ENCODE measurements around the gene PCDHGC5. TPM values are rescaled to one million over a fixed set of nuclear protein-coding genes. Genes with fewer than 3 reads are reported as not detected.

The PCDHGC5 gene
- total and polyA plus RNA-seq, 8 donors, result 0.09 to 0.98 (median 0.63) TPM

- Histone ChIP-seq H3K36me3 (no peaks in the 10 kb centered on the region), H3K27me3 (no peaks in the 10 kb centered on the region), H3K27ac (no peak overlapping the region), H3K4me1 (no peaks in the 10 kb centered on the region), H3K9me3 (no peaks in the 10 kb centered on the region), H3K4me3 (no peak overlapping the region)
- TF ChIP-seq CTCF (IDR thresholded peaks at IDR 0.05), result no peak
- ATAC-seq, result no peak
- WGBS, 2 donors, result 87 to 88% methylated on average over 10 of the region's 10 CpGs
- intact Hi-C loops (cut with DNase I), result no loop called here
- DNase-seq, result no peak
- no peak for FAIRE-seq
Observed at GRCh38 chr5:141493500-141494422, 4.9 kb downstream of the PCDHGC5 start.

- Histone ChIP-seq H3K4me3 (no peak overlapping the region), H3K27me3 (no peaks in the 10 kb centered on the region), H3K4me1 (no peaks in the 10 kb centered on the region), H3K27ac (no peak overlapping the region), H3K9me3 (no peaks in the 10 kb centered on the region), H3K36me3 (no peaks in the 10 kb centered on the region)
- no peak for FAIRE-seq
- no peak for ATAC-seq
- no peak for TF ChIP-seq CTCF (IDR thresholded peaks at IDR 0.05)
- intact Hi-C loops (cut with DNase I), result no loop called here
- WGBS, 2 donors, result 80 to 81% methylated on average over 22 of the region's 22 CpGs
- no peak for DNase-seq
Observed at GRCh38 chr5:141494761-141495452, 6.0 kb downstream of the PCDHGC5 start.

GRCh38 chr5:141495453-141495811 is 6.6 kb downstream of the PCDHGC5 start:
- TF ChIP-seq CTCF (IDR thresholded peaks at IDR 0.05), result no peak
- WGBS, 2 donors, result 91 to 95% methylated on average over 8 of the region's 8 CpGs
- H3K27ac ChIP-seq, result no peak overlapping the region
- DNase-seq (no peak), ATAC-seq (no peak), FAIRE-seq (no peak)
- no peaks in the 10 kb centered on the region for H3K27me3 ChIP-seq
- H3K4me1 ChIP-seq, result no peaks in the 10 kb centered on the region
- no peak overlapping the region for H3K4me3 ChIP-seq
- H3K36me3 ChIP-seq, result no peaks in the 10 kb centered on the region
- no peaks in the 10 kb centered on the region for H3K9me3 ChIP-seq
- intact Hi-C loops (cut with DNase I), result no loop called here

- Histone ChIP-seq H3K4me3 (no peak overlapping the region), H3K9me3 (no peaks in the 10 kb centered on the region), H3K4me1 (no peaks in the 10 kb centered on the region), H3K36me3 (no peaks in the 10 kb centered on the region), H3K27me3 (no peaks in the 10 kb centered on the region), H3K27ac (no peak overlapping the region)
- 85 to 88% methylated on average over 4 of the region's 4 CpGs for WGBS, 2 donors
- no peak for ATAC-seq
- DNase-seq, result no peak
- TF ChIP-seq CTCF (IDR thresholded peaks at IDR 0.05), result no peak
- no peak for FAIRE-seq
- intact Hi-C loops (cut with DNase I), result no loop called here
Observed at GRCh38 chr5:141496038-141496437, 7.2 kb downstream of the PCDHGC5 start.

GRCh38 chr5:141501761-141502160 is 12.9 kb downstream of the PCDHGC5 start:
- Histone ChIP-seq H3K4me3 (no peak overlapping the region), H3K9me3 (no peaks in the 10 kb centered on the region), H3K4me1 (no peaks in the 10 kb centered on the region), H3K36me3 (no peaks in the 10 kb centered on the region), H3K27ac (no peak overlapping the region), H3K27me3 (no peaks in the 10 kb centered on the region)
- intact Hi-C loops (cut with DNase I), result no loop called here
- FAIRE-seq (no peak), DNase-seq (no peak), ATAC-seq (no peak)
- no peak for TF ChIP-seq CTCF (IDR thresholded peaks at IDR 0.05)
- WGBS, 2 donors, result 82 to 83% methylated on average over 7 of the region's 7 CpGs

Data from pancreas (tissue), 10 donors.